22Rv1 (cell line): ENCODE results near the gene CRYGC.

Experiments
- CTCF ChIP-seq: fragments of 450-650 bp; IDR thresholded peaks from 2 replicates; pipeline ENCODE4 v1.5.1; 2017; ENCODE audit warnings: mild to moderate bottlenecking
- ZFX ChIP-seq: fragments of 450-650 bp; IDR thresholded peaks from 2 replicates; pipeline ENCODE4 v1.6.1; 2017; ENCODE audit warnings: antibody characterized with exemption, borderline replicate concordance

- TF ChIP-seq CTCF: no peak
- TF ChIP-seq ZFX: no peak
These were observed 36.5 kb downstream of the CRYGC start for GRCh38 chr2:208093128-208093527.
